Measurements from ENCODE around the gene SLC16A11.
"Not testable (repeated sequence)": the region's sequence is repeated elsewhere in the genome, so short reads cannot be mapped to it uniquely, and the experiment has no call there.

SLC16A11 gene, protein sequence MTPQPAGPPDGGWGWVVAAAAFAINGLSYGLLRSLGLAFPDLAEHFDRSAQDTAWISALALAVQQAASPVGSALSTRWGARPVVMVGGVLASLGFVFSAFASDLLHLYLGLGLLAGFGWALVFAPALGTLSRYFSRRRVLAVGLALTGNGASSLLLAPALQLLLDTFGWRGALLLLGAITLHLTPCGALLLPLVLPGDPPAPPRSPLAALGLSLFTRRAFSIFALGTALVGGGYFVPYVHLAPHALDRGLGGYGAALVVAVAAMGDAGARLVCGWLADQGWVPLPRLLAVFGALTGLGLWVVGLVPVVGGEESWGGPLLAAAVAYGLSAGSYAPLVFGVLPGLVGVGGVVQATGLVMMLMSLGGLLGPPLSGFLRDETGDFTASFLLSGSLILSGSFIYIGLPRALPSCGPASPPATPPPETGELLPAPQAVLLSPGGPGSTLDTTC

DNA sequence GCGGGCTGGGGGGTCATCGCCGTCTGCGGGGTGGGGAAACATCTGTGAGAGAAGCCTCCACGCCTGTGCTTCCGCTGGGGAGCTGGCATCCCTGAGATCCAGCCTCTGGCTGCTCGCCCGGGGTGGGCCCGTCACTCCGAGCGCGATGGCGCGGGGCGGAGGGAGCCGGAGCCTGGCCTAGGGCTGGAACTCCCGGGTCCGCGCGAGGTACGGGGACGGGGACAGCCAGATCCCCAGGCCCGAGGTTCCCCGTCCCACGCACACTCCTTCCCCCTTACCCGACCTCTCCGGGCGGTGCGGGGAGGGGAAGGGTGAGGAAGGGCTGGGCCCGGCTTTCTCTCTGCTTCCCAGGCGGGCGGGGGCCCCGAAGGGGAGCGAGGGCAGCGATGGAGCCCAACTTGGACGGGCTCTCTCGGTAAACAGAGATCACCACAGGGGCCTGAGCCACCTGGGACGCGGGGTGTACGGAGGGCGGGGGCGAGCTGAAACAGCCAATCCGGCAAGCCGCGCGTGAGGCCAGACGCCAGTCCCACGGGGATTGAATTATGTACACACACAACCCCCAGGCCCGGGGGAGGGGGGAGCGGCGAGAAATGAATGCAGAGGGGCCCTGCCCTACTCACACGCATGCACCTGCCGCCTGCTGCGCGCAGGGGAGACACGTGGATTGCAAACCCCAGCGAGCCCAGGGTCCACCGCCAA lies at the start of gene SLC16A11:
SLC16A11 (minus strand) TSS at position 596 of the 702 bp plus-strand sequence; CDS start at position 17, 579 bp downstream.
- peak; percentile 50 for DNase-seq (ENCODE audit: low read depth, low spot score)

DNA sequence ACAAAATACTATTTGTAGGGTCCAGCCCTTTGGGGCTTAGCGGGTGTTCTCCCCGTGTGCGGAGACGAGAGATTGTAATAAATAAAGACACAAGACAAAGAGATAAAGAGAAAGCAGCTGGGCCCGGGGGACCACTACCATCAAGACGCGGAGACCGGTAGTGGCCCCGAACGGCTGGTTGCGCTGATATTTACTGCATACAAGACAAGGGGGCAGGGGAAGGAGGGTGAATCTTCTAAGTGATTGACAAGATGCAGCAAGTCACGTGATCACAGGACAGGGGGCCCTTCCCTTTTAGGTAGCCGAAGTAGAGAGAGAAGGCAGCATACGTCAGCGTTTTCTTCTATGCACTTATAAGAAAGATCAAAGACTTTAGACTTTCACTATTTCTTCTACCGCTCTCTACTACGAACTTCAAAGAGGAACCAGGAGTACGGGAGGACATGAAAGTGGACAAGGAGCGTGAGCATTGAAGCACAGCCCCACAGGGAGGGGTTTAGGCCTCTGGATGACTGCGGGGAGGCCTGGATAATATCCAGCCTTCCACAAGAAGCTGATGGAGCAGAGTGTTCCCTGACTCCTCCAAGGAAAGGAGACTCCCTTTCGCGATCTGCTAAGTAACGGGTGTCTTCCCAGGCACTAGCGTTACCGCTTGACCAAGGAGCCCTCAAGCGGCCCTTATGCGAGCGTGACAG lies 47.6 kb upstream of the SLC16A11 start:
- not testable (repeated sequence) for DNase-seq (ENCODE audit: low read depth, low spot score)

DNA sequence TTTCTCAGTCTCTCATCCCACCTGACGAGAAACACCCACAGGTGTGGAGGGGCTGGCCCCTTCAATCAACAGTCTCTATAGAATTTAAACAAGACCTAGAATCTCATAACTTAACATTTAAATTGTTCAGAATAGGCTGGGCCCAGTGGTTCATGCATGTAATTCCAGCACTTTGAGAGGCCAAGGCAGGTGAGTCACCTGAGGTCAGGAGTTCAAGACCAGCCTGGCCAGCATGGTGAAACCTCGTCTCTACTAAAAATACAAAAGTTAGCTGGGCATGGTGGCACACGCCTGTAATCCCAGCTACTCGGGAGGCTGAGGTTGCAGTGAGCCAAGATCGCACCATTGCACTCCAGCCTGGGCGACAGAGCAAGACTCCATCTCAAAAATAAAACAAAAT lies 45.7 kb upstream of the SLC16A11 start:
- not testable (repeated sequence) for DNase-seq (ENCODE audit: low read depth, low spot score)

DNA sequence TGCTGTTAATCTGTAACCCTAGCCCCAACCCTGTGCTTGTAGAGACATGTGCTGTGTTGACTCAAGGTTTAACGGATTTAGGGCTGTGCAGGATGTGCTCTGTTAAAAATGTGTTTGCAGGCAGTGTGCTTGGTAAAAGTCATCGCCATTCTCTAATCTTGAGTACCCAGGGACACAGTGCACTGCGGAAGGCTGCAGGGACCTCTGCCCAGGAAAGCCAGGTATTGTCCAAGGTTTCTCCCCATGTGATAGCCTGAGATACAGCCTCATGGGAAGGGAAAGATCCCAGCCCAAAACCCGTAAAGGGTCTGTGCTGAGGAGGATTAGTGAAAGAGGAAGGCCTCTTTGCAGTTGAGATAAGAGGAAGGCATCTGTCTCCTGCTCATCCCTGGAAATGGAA lies 44.5 kb upstream of the SLC16A11 start:
- not testable (repeated sequence) for DNase-seq (ENCODE audit: low read depth, low spot score)

DNA sequence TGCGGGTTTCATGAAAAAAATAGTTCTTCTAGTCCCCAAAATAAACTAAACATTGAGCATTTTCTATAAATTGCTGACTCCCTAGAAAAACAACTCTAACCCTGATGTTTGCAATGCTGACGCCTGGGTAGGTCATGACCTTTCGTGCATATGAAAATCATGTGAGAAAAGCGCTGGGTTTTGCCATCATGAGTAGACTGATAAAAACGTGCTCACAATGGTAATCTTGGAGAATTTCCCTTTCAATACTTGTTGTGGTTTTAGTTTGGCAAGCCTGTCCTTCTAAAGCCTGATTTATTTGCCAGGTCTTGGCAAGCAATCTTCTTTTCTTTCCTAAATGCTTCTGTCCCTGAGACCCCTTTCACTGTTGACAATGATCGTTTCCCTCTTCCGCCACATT lies 40.2 kb upstream of the SLC16A11 start:
- DNase-seq (ENCODE audit: low read depth, low spot score): no peak

DNA sequence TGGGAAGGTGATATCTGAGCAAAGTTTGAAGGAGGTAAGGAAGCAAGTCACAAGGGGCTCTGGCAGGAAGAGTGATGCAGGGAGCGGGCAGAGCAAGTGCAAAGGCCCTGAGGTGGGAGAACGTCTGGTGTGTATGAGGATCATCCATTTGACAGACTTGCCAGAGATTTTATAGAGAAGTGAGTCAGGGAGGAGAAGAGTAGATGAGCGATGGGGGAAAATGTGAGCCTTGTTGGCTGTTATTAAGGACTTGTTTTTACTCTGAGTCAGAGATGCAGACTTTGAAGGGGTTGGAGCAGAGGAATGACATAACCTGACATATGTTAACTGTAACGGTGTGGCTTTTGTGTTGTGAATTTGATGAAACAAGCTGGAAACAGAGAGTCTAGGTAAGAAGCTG lies 39.7 kb upstream of the SLC16A11 start:
- no peak for DNase-seq (ENCODE audit: low read depth, low spot score)

DNA sequence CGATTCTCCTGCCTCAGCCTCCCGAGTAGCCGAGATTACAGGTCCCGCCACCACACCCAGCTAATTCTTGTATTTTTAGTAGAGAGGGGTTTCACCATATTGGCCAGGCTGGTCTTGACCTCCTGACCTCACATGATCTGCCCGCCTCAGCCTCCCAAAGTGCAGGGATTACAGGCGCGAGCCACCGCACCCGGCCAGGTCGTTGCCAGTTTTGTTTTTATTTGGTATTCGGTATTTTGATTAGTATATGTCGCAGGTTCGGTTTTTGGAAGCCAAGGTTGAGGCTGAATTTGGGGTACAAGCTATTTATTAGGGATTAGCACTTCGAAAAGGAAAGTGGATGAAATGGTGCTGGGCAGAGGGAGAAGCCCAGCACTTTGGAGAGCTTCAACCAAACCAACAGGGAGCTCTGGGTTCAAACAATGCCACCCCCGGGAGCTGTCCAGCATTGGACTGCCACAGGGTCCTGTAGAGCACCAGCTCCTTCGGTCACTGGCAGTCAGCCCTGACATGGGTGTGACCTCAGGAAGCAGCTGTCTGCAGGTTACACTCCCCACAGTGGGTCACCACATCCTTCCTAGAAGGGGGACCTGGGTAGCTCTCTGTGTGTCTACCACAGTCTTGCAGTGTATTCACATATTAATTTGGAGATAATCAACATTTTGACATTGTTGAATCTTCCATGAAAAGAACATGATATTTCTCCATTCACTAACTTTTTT lies 37.6 kb upstream of the SLC16A11 start:
- no peak for DNase-seq (ENCODE audit: low read depth, low spot score)

DNA sequence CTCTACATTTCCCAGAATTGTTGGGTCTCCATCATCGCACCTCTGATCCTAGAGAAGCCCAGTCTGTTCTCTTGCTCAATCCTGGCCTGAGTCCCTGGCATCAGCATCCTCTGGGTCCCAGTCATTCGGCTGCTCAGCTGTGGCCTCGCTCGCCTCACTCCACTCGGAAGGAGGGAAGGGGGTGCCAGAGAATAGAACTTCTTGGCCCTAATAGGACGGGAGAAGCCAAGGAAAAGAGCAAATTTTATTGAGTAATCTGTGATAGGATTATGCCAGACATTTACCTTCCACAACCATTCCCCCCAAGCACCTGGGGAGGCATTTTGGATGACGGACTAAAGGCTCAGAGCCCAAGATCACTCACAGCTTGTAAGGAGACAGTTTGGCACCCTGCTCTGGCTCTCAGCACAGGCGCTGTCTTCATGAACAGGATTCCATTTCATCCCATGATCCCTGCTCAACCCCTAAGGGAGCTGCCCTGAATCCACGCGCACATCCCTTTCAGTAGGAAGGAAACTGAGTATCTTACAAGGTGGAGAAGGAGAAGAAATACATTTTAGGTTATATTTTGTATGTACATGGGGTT lies 36.7 kb upstream of the SLC16A11 start:
- DNase-seq (ENCODE audit: low read depth, low spot score): no peak

DNA sequence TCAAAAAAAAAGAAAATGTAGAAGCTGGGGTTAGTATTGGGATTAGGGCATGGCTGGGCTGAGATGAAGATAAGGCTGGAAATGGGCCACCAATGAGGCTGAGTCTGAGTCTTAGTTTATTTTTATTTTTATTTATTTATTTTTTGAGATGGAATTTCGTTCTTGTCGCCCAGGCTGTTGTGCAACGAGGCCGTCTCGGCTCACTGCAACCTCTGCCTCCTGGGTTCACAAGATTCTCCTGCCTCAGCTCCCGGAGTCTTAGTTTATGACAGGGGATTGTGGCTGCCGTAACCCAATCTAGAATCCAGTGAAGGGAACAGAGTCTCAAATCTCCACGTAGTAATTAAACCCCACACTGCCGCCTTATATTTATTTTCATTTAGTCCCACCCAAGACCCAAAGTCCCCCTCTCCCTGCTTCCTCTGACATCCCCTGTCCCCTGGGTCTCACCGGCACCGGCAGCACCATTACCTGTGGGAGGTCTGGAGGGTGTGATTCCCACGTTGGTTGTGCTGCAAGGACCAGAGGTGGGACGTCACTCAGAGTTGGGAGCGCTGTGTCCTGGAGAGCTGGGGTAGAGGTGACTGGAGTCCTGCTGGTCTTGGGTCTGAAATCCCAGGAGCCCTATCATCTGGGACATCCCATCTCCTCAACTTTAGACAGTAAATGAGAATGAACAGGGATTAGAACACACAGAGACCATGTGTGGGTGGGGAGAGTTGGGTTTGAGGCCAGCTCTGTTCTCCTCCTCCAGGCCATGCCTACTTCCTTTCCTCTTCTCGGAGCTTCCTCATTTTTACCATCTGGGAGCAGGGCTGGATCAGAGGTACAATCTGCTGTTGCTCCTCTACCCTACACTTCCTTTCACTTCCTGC lies 35.9 kb upstream of the SLC16A11 start, which contains the start of gene CLEC10A:
CLEC10A (minus strand) TSS at position 671 of the 875 bp plus-strand sequence. CDS start 1,439 bp downstream, outside the sequence.
- no peak for DNase-seq (ENCODE audit: low read depth, low spot score)

DNA sequence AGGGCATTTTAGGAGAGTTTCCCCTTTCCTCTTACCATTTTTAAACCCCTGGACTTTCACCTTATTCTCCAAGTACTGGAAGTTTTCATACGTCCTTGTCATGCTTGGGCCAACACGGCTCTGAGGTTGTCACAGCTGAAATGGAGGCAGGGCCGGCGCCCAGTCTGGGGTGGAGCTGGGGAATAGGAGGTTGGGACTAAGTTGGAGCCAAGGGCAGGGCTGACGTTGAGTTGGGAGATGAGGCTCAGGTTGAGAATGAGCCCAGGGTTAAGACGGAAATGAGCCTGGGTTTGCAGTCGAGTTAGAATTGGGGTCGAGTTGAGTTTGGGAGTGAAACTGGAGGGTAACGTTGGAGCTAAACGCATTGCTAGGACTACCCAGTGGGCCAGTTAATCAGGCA lies 34.8 kb upstream of the SLC16A11 start:
- DNase-seq (ENCODE audit: low read depth, low spot score): no peak

DNA sequence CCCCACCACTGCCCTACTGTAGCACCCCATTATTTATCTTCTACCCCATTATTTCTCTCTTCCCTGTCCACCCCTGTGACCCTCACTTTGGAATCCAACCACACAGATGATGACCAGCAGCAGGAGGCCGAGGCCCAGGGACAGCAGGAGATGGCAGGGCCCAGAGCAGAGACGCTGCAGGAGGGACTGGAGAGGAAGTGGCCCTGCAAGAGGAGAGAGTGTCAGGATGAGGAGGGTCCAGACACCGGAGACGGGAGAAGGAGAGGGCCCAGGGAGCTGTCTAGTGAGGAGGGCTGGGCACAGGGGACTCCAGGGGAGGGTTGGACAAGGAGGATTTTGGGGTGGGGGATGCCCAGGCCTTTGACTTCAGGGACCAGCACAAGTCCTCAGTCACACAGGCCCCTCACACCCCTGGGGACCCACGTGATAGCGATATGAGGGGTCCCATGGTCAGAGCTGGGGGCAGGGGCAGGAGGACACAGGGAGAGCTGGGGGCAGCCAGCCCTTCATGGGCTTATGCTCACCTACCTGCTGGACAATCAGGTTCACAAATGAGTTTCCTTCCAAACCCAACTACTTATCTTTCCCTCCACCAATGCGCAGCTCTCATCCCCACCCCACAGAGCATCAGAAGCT lies 34.1 kb upstream of the SLC16A11 start:
- no peak for DNase-seq (ENCODE audit: low read depth, low spot score)

DNA sequence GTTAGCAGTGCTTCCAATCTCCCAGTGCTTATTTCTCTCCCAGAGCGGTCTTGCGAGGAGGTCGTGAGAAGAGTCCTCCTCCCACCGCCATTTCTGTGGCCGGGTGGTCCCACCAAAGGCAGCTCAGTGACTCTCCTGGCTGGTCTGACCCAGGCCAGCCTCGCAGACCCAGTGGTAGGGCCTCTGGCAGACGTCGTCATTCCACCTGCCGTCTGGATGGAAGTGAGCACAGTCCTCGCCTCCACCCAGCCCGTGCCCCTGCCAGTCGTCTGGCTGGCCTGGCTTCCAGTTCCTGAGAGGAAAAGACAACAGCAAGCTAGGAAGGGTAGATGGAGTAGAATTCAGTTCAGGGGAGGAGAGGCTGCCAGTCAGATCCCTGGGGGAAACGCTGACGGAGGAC lies 31.0 kb upstream of the SLC16A11 start:
- no peak for DNase-seq (ENCODE audit: low read depth, low spot score)

DNA sequence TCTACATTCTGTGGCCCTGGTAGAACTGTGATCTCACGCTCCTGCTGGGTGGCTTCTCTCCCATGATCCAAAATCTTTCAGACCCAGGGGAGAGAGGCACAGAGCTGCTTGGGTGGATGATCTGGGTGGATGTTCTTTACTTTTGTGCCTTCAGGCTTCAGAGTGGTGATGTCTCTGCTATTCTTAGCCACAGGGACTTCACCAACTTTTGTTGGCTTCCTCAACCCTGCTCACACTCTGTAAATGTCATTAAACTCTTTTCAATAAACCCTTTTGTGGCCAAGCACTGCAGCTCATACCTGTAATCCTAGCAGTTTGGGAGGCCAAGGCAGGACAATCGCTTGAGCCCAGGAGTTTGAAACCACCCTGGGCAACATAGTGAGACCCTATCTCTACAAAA lies 28.5 kb upstream of the SLC16A11 start:
- DNase-seq (ENCODE audit: low read depth, low spot score): no peak

DNA sequence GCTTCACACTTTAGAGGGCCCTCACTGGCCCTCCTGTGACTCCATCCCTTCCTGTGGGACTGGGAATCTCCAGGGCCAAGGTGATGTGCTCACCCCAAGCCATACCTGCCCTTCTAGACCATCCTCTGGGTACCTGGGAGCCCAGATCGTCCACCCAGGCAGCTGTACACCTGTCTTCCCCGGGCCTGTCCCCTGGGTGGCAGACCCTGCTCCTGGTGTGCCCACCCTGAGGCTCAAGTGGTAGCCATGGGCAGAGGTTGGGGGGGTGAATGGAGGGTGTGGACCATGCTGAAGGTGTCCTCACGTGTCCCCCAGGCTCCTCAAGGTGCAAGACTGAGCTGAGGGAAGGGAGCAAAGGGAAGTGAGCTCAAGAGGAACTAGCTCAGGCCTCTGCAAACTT lies 26.8 kb upstream of the SLC16A11 start:
- DNase-seq (ENCODE audit: low read depth, low spot score): no peak

DNA sequence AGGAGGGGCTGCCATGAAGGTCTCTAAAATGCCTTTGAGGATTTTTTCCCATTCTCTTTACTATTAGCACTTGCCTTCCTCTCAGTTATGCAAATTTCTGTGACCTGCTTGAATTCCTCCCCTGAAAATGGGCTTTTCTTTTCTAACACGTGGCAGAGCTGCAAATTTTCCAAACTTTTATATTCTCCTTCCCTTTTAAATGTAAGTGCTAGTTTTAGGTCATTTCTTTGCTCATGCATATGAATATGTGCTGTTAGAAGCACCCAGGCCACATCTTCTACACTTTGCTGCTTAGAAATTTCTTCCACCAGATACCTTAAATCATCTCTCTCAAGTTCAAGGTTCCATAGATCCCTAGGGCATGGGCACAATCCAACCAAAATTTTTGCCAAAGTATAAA lies 24.4 kb upstream of the SLC16A11 start:
- no peak for DNase-seq (ENCODE audit: low read depth, low spot score)

DNA sequence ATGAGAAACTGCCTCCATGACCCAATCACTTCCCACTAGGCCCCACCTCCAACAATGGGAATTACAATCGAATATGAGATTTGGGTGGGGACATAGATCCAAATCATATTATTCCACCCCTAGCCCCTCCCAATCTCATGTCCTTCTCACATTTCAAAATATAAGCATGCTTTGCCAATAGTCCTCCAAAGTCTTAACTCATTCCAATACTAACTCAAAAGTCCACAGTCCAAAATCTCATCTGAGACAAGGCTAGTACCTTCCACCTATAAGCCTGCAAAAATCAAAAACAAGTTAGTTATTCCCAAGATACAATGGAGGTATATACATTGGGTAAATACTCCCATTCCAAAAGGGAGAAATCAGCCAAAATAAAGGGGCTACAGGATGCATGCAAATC lies 23.3 kb upstream of the SLC16A11 start:
- no peak for DNase-seq (ENCODE audit: low read depth, low spot score)

DNA sequence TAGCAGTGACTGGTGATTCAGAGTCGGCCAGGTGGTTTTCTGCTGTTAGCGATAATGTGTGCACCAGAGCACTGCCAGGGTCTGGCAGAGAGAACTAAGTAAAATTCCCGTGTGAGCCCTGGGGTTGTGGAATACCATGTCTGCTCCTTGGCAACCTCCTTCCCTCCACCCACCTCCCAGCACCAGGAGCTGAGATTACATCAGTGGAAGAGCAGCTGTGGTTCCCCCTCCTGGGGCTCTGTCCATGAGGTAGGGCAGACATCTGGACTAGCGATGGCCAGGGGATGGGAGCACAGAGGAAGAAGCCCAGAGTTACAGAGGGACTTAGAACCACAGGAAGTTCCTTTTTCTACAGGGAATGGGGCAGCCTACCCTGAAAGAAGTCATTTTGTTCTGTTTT lies 20.4 kb upstream of the SLC16A11 start:
- DNase-seq (ENCODE audit: low read depth, low spot score): no peak

DNA sequence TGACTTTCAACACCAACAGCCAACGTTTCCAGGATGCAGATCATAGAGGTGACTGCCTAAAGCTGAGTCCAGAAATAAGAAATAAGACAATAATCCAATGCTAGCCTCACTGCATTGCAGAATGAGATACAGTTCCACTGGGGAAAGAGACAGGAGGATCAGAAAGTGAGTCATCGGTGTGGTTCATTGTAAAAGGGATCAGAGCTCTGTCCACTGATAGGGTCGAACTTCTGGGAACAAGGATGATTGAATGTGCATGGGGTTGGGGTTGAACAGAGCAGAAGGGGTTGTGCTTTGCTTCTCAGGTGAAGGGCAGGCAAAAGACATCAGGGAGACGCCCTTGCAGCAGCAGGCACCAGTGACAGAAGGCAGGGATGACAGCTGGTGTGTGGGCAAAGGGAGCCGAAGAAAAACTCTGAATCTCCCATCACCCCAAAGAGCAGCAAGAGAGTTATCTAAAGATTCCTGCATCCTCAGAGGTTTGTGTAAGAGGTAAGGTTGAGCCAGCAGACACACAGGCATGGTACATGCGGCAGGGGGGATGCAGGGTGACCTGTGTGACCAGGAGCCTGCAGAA lies 19.7 kb upstream of the SLC16A11 start:
- no peak for DNase-seq (ENCODE audit: low read depth, low spot score)

DNA sequence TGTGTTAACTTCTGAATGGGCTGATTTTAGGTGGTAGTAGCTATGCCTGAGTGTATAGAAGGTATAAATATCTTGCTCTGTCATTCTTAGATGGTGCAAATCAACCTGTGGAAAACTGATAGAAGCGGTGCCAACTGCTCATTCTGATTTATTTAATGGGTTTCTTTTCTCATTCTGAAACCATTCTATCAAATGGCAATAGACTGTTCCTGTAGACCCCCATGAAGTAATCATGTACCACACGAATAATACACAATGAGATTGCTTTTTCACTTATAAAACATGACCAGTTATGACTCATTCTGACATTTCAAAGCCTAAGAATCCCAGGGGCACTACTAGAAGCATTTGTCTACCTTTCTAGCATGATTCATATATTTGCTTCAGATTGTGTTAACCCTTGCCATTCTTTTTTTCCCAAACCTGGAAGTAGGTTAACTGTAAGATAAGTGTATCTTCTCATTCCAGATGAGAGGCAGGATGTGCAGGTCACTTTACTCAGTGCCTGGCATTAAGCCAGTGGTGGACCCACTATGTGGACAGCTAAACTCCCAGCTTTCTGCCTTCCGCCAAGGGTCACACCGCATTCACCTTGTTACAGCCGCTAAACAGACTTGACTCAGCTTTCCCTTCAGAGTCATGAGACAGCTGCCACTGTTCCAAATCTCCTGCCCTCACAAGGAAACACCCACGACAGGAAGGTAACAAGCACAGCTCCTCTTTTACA lies 16.4 kb upstream of the SLC16A11 start:
- DNase-seq (ENCODE audit: low read depth, low spot score): no peak

Measured in brain pericyte (primary cell).